Epithelial cell of prostate (primary cell): ENCODE results near the gene TSPAN9.

Source experiments
- DNase-seq: peaks from one replicate; pipeline ENCODE4 v3.0.0-alpha.2; 2011; ENCODE audit warnings: low read depth, low spot score
- H3K27ac ChIP-seq: fragments of 450-650 bp; 2 replicates; pipeline ENCODE4 v1.5.1; 2017; ENCODE audit warnings: mild to moderate bottlenecking

TSPAN9 gene

GRCh38 chr12:3230758-3231375 is 153.7 kb downstream of the TSPAN9 start:
- DNase-seq = no peak
- no peak overlapping the region for H3K27ac ChIP-seq

- H3K27ac ChIP-seq = no peak overlapping the region
- no peak for DNase-seq
Measured at GRCh38 chr12:3231399-3231876, 154.3 kb downstream of the TSPAN9 start.

- H3K27ac ChIP-seq = no peak overlapping the region
- no peak for DNase-seq
Measured at GRCh38 chr12:3233797-3234196, 156.6 kb downstream of the TSPAN9 start.

GRCh38 chr12:3236345-3237187 is 159.4 kb downstream of the TSPAN9 start:
- no peak overlapping the region for H3K27ac ChIP-seq
- DNase-seq = no peak

- no peak overlapping the region for H3K27ac ChIP-seq
- no peak for DNase-seq
Measured at GRCh38 chr12:3238196-3238595, 161.0 kb downstream of the TSPAN9 start.

GRCh38 chr12:3241621-3242020 is 164.4 kb downstream of the TSPAN9 start:
- no peak for DNase-seq
- H3K27ac ChIP-seq = no peak overlapping the region

GRCh38 chr12:3242199-3242863 is 165.2 kb downstream of the TSPAN9 start:
- no peak for DNase-seq
- H3K27ac ChIP-seq = no peak overlapping the region

GRCh38 chr12:3243376-3244084 is 166.4 kb downstream of the TSPAN9 start:
- DNase-seq = no peak
- no peak overlapping the region for H3K27ac ChIP-seq

- DNase-seq = no peak
- no peak overlapping the region for H3K27ac ChIP-seq
Measured at GRCh38 chr12:3244219-3244750, 167.1 kb downstream of the TSPAN9 start.

- no peak overlapping the region for H3K27ac ChIP-seq
- no peak for DNase-seq
Measured at GRCh38 chr12:3246253-3246652, 169.1 kb downstream of the TSPAN9 start.

GRCh38 chr12:3247077-3247476 is 169.9 kb downstream of the TSPAN9 start:
- DNase-seq = no peak
- H3K27ac ChIP-seq = no peak overlapping the region

- DNase-seq = no peak
- H3K27ac ChIP-seq = no peak overlapping the region
Measured at GRCh38 chr12:3247629-3248161, 170.5 kb downstream of the TSPAN9 start.

GRCh38 chr12:3249081-3249800 is 172.1 kb downstream of the TSPAN9 start:
- DNase-seq = no peak
- H3K27ac ChIP-seq = no peak overlapping the region

GRCh38 chr12:3250034-3250433 is 172.9 kb downstream of the TSPAN9 start:
- DNase-seq = no peak

GRCh38 chr12:3250576-3250975 is 173.4 kb downstream of the TSPAN9 start:
- no peak for DNase-seq
- H3K27ac ChIP-seq = no peak overlapping the region

More at GRCh38 chr12:3250034-3250433, 172.9 kb downstream of the TSPAN9 start:
- no peak overlapping the region for H3K27ac ChIP-seq

GRCh38 chr12:3251067-3251466 is 173.9 kb downstream of the TSPAN9 start:
- DNase-seq = no peak

GRCh38 chr12:3251691-3252090 is 174.5 kb downstream of the TSPAN9 start:
- H3K27ac ChIP-seq = no peak overlapping the region
- DNase-seq = no peak

More at GRCh38 chr12:3251067-3251466, 173.9 kb downstream of the TSPAN9 start:
- H3K27ac ChIP-seq = no peak overlapping the region

GRCh38 chr12:3252450-3252891 is 175.3 kb downstream of the TSPAN9 start:
- no peak for DNase-seq
- H3K27ac ChIP-seq = no peak overlapping the region

GRCh38 chr12:3253682-3254275 is 176.6 kb downstream of the TSPAN9 start:
- no peak for DNase-seq
- H3K27ac ChIP-seq = no peak overlapping the region
